22Rv1 (cell line): ENCODE results near the gene HDLBP.

ENCODE experiments used
- CTCF ChIP-seq: fragments of 450-650 bp; IDR thresholded peaks from 2 replicates; pipeline ENCODE4 v1.5.1; 2017; ENCODE audit warnings: mild to moderate bottlenecking
- ZFX ChIP-seq: fragments of 450-650 bp; IDR thresholded peaks from 2 replicates; pipeline ENCODE4 v1.6.1; 2017; ENCODE audit warnings: antibody characterized with exemption, borderline replicate concordance

GRCh38 chr2:241191081-241191480 is 124.4 kb downstream of the HDLBP start:
- no peak for TF ChIP-seq CTCF
- no peak for TF ChIP-seq ZFX
